ENCODE results near the gene KCNMB3.
"Not testable (repeated sequence)": the region's sequence is repeated elsewhere in the genome, so short reads cannot be mapped to it uniquely, and the experiment has no call there.

Gene KCNMB3

GRCh38 chr3:179258820-179259219, 7.9 kb upstream of the KCNMB3 start:
- no peak for DNase-seq (ENCODE audit: extremely low spot score)
- ChIA-PET CTCF (no interaction called here), POLR2A (interaction anchor here (0.6 kb wide), 1 partner anchor 38 kb away, joined by 3 read pairs; no protein-coding TSS in a partner anchor)
- TF ChIP-seq CTCF (IDR thresholded peaks at IDR 0.05; ENCODE audit: control extremely low read depth, extremely low read depth, low read depth, missing control alignments) = no peak

GRCh38 chr3:179257742-179258141, 6.8 kb upstream of the KCNMB3 start:
- POLR2A ChIA-PET = interaction anchor here (0.6 kb wide), 1 partner anchor 288 kb away, joined by 3 read pairs; no protein-coding TSS in a partner anchor
- DNase-seq (ENCODE audit: extremely low spot score); CTCF ChIA-PET: not testable (repeated sequence)

- ChIA-PET POLR2A (no interaction called here), CTCF (no interaction called here)
- no peak for TF ChIP-seq CTCF (IDR thresholded peaks at IDR 0.05; ENCODE audit: control extremely low read depth, extremely low read depth, low read depth, missing control alignments)
- no peak for DNase-seq (ENCODE audit: extremely low spot score)
Measured at GRCh38 chr3:179256813-179257212, 5.9 kb upstream of the KCNMB3 start.

- TF ChIP-seq CTCF (IDR thresholded peaks at IDR 0.05; ENCODE audit: control extremely low read depth, extremely low read depth, low read depth, missing control alignments) = no peak
- no peak for DNase-seq (ENCODE audit: extremely low spot score)
- ChIA-PET POLR2A (no interaction called here), CTCF (interaction anchor here (0.9 to 1.8 kb wide), 3 partner anchors 13 to 23 kb away, joined by 3 to 4 read pairs (median 3); no protein-coding TSS in a partner anchor)
Measured at GRCh38 chr3:179247289-179248015, 3.5 kb downstream of the KCNMB3 start.

- ChIA-PET CTCF (interaction anchor here (2.1 kb wide), 1 partner anchor 10 kb away, joined by 9 read pairs; no protein-coding TSS in a partner anchor), POLR2A (no interaction called here)
- no peak for TF ChIP-seq CTCF (IDR thresholded peaks at IDR 0.05; ENCODE audit: control extremely low read depth, extremely low read depth, low read depth, missing control alignments)
- no peak for DNase-seq (ENCODE audit: extremely low spot score)
Measured at GRCh38 chr3:179244878-179245277, 6.0 kb downstream of the KCNMB3 start.

GRCh38 chr3:179242859-179243258, 8.1 kb downstream of the KCNMB3 start:
- CTCF ChIA-PET = interaction anchor here (1.2 kb wide), 1 partner anchor 12 kb away, joined by 4 read pairs; no protein-coding TSS in a partner anchor
- POLR2A ChIA-PET; DNase-seq (ENCODE audit: extremely low spot score): not testable (repeated sequence)

GRCh38 chr3:179240299-179240698, 10.6 kb downstream of the KCNMB3 start:
- CTCF ChIA-PET; DNase-seq (ENCODE audit: extremely low spot score); POLR2A ChIA-PET: not testable (repeated sequence)

GRCh38 chr3:179236669-179237301, 14.1 kb downstream of the KCNMB3 start:
- no peak for TF ChIP-seq CTCF (IDR thresholded peaks at IDR 0.05; ENCODE audit: control extremely low read depth, extremely low read depth, low read depth, missing control alignments)

More at GRCh38 chr3:179236669-179237301, 14.1 kb downstream of the KCNMB3 start:
- POLR2A ChIA-PET = no interaction called here
- CTCF ChIA-PET = no interaction called here
- no peak for DNase-seq (ENCODE audit: extremely low spot score)
